HS-27A (cell line): Measurements from ENCODE around the gene TIAL1.
"Not testable (repeated sequence)": the region's sequence is repeated elsewhere in the genome, so short reads cannot be mapped to it uniquely, and the experiment has no call there.

ENCODE experiments used
- DNase-seq: peaks from one replicate; pipeline ENCODE4 v3.0.0-alpha.2; 2012; ENCODE audit warnings: low read depth, missing footprints

The TIAL1 gene

GRCh38 chr10:119613741-119614140 lies 17.0 kb upstream of the TIAL1 start:
- no peak for DNase-seq

GRCh38 chr10:119611433-119611832 lies 14.7 kb upstream of the TIAL1 start:
- no peak for DNase-seq

GRCh38 chr10:119609516-119609915 lies 12.8 kb upstream of the TIAL1 start:
- DNase-seq = no peak

DNA sequence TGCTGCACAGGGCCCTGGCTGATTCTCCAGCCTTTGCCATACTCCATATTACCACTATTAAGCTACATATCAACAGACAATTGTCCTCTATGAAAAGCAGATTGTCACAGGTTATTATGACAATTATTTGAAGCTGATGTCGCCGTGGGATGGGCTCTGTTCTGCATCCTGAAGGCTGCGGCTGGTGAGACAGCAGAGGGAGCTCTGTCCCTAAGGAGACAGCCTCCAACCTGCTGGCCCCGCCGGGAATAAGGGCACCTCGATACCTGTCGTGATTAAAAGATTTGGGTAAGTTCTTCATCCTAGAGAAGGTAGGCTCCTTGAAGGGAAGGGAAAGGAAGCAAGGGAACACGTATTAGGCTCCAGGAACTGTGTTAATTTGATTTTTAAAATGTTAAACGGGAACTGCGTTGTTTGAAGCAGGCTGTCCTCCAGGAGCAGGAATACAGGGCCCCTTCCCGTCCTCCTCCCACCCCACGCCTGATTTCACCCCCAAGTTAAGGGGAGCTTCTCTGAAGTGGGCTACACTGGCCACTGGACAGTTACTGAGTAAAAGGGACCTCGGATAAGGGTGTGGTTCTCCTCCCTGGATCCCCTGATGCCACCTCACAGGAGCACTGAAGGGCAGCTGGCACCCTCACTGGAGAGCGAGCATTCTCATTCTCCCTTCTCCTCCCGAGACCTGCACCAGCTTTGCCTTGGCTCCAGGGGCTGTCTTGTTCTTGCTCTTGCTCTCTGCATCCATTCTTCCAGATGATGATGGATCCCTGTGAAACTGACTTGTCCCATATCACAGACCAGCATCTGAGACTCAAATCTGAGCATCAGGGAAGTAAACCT lies 11.8 kb upstream of the TIAL1 start:
- DNase-seq = no peak

- DNase-seq = no peak
Measured at GRCh38 chr10:119604468-119604867, 7.7 kb upstream of the TIAL1 start.

DNA sequence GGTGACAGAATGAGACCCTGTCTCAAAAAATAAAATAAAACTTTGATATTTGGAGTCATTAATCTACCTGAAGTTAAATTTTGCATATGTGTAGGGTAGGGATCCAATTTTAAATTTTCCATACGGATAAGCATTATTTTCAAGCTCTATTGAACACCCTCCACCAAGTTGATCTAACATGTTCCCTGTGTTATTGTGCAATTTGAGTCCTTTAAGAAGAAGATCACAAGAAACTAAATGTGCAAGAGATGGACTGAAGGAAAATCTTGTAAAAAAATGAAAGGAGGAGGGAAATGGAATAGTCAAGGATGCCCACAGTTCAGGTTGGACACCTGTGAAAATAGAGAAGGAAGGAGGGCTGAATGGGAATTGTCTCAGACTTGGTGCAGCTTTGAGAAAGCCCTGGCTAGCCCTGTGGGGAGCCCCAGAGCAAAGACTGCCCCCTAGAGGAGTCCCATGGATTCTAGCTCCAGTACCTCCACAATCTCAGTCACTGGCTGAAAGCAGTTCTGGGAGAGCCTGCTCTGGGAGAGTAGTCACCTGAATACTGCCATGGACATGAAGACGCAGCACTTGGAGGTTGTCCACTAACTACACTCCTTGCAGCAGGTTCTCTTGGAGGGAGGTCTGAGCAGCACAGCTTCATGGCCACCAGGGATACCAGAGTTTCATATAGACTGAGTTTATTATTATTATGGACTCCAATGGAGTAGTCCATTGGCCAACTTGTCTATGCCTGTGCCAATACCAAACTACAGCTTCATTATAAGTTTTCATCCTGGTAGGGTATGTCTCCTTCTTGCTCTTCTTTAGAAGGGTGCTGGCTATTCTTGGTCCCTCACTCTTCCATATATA lies 5.7 kb upstream of the TIAL1 start:
- DNase-seq = no peak

DNA sequence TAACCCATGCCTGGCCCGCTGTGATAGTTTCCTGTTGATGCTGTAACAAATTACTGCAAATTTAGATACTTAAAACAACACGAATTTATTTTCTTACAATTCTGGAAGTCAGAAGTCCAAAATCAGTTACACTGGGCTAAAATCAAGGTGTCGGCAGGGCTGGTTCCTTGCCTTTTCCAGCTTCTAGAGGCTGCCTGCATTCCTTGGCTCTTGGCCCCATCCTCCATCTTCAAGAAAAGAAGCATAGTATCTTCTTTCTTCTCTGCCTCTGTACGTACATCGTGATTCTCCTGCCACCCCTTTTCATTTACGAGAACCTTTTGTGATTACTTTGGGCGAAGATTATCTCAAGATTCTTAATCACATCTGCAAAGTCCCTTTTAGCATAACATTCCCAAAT lies 1.6 kb upstream of the TIAL1 start:
- no peak for DNase-seq

DNA sequence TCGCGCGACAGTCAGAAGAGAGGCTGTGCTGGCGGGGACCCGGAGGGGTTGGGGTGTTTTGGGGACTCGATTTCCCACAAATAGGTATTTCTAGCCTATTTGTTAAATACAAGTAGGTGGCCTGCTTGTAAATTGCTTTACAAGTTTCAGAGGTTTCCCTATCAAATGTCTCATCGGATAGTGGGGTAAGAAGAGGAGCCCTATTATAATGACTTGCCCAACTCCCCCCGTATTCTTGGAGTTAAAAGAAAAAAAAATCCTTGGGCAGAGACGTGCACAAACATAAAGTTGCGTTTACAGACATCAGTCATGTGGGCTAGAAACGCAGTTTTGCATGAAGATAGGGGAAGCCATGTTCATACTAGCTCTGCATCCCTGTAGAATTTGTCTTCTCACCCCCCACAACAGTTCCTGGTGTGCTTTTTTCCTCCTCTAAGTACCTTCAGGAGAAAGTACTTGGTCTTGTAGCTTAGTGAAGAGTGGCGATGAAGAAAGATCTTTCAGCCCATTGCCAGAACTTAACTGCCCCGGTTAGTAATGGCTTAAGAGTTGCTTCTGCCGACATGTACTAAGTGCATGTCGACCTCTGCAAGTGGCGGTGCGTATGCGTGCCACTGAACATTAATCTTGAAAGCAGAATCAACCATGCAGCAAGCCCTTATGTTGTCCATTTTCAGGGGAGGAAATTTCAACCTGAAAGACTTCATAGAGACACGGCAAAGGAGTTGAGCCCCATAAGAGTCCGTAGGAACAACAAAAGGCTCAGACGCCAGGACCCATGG lies 832 bp upstream of the TIAL1 start:
- no peak for DNase-seq

DNA sequence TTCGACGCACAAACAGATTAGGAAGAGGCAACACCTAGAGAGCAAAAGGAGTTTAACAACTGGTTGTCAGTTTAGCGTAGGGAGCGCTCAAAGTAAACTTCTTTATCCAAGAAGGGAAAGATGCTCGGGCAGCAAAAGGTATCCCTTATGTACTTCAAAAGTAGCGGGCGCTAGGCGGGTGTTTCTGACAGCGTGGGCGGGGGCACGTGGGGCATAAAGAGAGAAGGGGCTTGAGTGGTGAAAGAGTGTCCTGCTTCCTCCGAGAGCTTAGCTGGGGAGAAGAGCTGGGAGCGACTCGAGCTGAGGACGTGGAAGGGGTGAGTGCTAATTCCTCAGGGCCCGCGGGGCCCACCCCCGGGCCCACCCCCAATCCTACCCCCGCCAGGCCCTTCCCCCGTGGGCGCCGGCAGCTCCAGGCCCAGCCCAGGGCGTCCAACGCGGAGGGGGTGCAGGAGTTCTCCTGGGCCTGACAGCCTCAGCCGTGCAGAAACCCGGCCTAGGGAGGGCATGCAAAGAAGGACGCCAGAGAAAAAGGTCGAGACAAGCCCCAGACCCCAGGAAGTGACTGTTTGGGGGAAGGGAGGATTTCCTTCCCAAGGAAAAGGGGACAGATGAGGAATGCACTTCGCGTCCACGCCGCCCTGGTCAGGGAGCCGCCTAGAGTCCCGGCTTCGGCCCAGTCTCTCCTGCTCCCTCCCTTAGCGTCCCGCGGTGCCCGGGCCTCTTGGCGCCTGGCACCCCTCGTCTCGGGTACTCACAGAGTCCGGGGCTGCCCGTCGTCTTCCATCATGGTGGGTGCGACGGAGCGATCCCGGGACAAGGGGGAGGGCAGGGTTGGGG lies 868 bp downstream of the TIAL1 start:
- DNase-seq = no peak

GRCh38 chr10:119595134-119595675 lies 1.6 kb downstream of the TIAL1 start:
- DNase-seq = no peak

- DNase-seq = no peak
Measured at GRCh38 chr10:119588071-119588470, 8.7 kb downstream of the TIAL1 start.

DNA sequence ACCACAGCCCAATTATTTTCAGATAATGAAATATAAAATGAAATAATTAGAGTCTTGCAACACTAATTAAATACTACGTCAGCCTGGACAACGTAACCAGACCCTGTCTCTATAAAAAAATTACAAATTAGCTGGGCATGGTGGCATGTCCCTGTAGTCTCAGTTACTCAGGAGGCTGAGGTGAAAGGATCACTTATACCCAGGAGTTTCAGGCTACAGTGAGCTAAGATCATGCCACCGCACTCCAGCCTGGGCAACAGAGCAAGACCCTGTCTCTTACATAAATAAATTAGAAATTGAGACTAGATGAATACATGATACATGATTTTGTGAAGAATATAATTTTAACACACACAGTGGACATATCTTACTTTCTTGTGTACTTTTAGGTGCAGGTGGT lies 18.4 kb downstream of the TIAL1 start:
- DNase-seq = no peak

DNA sequence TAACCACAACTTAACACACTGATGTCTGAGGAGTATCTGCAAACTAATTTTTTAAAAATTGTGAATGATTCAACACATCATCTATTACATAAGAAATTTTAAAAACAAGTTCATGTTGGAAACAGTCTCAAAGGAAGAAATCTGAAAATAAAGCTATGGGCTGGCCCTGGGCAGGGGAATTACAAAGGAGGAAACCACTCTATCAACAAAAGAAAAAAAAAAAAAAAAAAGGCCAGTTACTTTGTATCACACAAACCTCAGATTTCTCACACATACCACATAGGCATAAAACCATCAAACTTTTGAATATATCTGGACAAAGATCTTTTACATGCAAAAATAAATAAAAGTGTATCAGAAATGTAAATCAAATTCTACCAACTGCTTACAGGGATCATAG lies 20.8 kb downstream of the TIAL1 start:
- no peak for DNase-seq

- no peak for DNase-seq
Measured at GRCh38 chr10:119575506-119575905, 21.3 kb downstream of the TIAL1 start.

DNA sequence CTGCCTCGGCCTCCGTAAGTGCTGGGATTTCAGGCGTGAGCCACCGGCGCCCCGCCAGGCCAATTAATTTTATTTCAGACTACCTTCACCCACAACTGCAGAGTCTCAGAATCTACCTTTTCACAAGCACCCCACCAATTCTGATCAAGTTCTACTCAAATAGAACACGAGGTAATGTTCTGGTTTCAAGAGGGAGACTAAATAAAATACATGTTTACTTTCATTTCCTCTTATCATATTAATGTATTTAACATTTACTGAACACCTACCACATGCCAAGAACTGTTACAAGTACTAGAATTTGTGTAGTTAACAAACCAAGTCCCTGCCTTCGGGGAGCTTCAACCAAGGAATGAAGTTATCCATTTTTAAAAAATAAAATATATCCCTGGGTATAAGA lies 28.8 kb downstream of the TIAL1 start:
- no peak for DNase-seq

GRCh38 chr10:119562097-119562496 lies 34.7 kb downstream of the TIAL1 start:
- DNase-seq = no peak

- DNase-seq = not testable (repeated sequence)
Measured at GRCh38 chr10:119559511-119559910, 37.3 kb downstream of the TIAL1 start.

DNA sequence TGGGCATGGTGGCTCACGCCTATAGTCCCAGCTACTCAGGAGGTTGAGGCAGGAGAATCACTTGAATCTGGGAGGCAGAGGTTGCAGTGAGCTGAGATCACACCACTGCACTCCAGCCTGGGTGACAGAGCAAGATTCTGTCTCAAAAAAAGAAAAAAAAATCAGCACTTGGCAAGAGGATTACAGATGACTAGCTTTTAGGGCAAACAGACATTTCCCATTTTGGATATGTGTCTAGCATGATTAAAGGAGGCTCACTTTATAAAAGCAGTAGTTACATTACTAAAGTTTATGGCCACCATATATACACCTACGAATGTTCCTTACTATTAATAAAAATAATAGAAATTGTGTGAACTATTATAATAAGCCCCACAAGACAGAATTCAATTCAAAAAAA lies 40.7 kb downstream of the TIAL1 start:
- DNase-seq = not testable (repeated sequence)

GRCh38 chr10:119555178-119555784 lies 41.5 kb downstream of the TIAL1 start:
- DNase-seq = no peak

DNA sequence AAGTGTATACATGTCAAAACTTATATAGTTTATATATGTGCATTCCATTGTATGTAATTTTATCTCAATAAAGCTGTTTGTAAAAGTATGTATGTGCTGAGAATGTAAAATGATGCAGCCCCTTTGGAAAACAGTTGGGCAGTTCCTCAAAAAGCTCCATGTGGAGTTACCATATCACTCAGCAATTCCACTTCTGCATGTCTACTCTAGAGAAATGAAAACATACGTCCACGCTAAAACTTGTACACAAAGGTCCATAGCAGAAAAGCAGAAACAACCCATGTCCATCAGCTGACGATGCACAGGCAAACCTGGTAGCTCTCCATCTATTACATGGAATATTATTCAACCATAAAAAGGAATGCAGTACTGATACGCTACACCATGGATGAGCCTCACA lies 45.9 kb downstream of the TIAL1 start:
- no peak for DNase-seq
